ENCODE results near the gene HOXD12.

DNA sequence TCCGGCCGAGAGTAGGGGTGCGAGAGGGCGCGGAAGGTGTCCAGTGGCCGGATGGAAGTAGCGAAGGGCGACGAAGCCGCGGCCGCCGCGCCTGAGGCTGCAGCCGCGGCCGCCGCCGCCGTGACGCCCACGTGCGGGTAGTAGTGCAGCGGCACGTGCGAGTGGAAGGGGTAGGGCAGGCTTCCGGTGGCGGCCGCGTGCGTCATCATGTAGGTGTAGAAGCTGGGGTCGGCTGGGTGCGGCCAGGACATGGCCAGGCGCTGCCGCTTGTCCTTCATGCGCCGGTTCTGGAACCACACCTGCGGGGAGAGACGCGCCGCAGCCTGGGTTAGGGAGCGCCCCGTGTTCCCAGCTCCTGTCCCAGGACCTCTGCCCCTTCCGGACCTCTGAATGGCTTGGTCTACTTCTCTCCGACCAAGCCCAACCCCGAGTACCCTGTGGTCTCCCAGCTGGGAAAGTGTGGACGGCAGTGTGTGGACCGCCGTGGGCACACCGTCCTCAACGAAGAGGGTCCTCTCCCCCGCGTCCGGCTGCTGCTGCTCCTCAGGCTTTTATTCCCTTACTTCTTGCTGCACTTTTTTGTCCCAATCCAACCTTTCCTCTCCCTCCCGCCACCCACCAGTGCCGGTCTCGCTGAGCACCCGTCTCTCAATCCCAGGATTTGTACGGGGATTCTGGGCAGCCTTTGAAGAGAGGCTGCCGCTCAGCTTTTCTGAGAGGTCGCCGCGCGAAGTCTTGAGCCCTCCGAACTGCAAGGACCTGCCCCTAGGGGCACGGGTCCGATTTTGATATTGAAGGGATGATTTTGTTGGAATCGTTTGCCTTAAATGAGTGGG lies 18.8 kb upstream of the HOXD12 start:
- TF ChIP-seq, protein P1, sequence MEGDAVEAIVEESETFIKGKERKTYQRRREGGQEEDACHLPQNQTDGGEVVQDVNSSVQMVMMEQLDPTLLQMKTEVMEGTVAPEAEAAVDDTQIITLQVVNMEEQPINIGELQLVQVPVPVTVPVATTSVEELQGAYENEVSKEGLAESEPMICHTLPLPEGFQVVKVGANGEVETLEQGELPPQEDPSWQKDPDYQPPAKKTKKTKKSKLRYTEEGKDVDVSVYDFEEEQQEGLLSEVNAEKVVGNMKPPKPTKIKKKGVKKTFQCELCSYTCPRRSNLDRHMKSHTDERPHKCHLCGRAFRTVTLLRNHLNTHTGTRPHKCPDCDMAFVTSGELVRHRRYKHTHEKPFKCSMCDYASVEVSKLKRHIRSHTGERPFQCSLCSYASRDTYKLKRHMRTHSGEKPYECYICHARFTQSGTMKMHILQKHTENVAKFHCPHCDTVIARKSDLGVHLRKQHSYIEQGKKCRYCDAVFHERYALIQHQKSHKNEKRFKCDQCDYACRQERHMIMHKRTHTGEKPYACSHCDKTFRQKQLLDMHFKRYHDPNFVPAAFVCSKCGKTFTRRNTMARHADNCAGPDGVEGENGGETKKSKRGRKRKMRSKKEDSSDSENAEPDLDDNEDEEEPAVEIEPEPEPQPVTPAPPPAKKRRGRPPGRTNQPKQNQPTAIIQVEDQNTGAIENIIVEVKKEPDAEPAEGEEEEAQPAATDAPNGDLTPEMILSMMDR (conservative IDR thresholded peaks at IDR 0.05 in 1 of 2, IDR thresholded peaks at IDR 0.05 in 1 of 2; ENCODE audit: low read depth in 1 of 2, low read length in 2 of 2) = no peak
- TF ChIP-seq EZH2 (IDR thresholded peaks at IDR 0.05; ENCODE audit: low read length, missing control alignments) = peak; percentile 96

All from fibroblast of lung (primary cell).